Epithelial cell of proximal tubule (primary cell): ENCODE measurements around the gene CSRNP2. TPM values are rescaled to one million over a fixed set of nuclear protein-coding genes. Genes with fewer than 3 reads are reported as not detected.
"Not testable (repeated sequence)": the region's sequence is repeated elsewhere in the genome, so short reads cannot be mapped to it uniquely, and the experiment has no call there.

Experiments used
- DNase-seq: peaks from one replicate; pipeline ENCODE4 v3.0.0-alpha.2; 2011; ENCODE audit warnings: low read depth
- H3K4me3 ChIP-seq: 2 replicates; pipeline ENCODE4 v1.5.1; 2011; ENCODE audit warnings: low read depth, mild to moderate bottlenecking, low read length
- total RNA-seq: library from RNA; depleted of rRNA; stranded (reverse); fragments of >200 nt; gene quantifications from 2 replicates; pipeline ENCODE4 v1.2.3, GENCODE V29; 2015
- TF ChIP-seq, protein P1 (sequence below): conservative IDR thresholded peaks from 2 replicates; pipeline ENCODE4 v1.5.1; 2012; ENCODE audit warnings: low read depth, mild to moderate bottlenecking, low read length

Gene CSRNP2
- total RNA-seq, 1 donor from 2014 or later, result 25.1 TPM

- no peak for DNase-seq
- TF ChIP-seq, protein P1, sequence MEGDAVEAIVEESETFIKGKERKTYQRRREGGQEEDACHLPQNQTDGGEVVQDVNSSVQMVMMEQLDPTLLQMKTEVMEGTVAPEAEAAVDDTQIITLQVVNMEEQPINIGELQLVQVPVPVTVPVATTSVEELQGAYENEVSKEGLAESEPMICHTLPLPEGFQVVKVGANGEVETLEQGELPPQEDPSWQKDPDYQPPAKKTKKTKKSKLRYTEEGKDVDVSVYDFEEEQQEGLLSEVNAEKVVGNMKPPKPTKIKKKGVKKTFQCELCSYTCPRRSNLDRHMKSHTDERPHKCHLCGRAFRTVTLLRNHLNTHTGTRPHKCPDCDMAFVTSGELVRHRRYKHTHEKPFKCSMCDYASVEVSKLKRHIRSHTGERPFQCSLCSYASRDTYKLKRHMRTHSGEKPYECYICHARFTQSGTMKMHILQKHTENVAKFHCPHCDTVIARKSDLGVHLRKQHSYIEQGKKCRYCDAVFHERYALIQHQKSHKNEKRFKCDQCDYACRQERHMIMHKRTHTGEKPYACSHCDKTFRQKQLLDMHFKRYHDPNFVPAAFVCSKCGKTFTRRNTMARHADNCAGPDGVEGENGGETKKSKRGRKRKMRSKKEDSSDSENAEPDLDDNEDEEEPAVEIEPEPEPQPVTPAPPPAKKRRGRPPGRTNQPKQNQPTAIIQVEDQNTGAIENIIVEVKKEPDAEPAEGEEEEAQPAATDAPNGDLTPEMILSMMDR, result no peak
- peak overlapping the region; percentile 81 for H3K4me3 ChIP-seq
Observed at GRCh38 chr12:51023625-51024382, 59.6 kb downstream of the CSRNP2 start.

DNA sequence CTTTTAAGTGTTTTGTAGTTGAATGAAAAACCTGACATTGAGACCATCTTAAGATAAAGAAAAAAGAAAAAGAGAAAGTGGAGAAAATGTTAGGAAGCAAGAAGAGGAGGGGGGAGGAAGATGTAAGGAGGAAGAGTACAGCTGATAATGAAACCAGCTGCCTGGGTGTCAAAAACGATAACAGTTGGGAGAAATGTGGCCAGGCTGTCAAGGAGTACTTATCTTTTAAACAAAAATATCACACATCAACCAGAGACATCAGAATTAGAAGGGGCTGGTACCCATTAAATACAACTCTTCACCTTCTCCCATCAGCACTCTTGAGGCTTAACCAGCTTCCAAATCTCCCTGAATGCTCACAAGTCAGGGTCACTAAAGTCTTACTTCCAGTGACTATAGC lies 61.7 kb downstream of the CSRNP2 start:
- TF ChIP-seq, protein P1, result no peak
- no peak overlapping the region for H3K4me3 ChIP-seq
- no peak for DNase-seq

GRCh38 chr12:51020448-51021182 lies 62.8 kb downstream of the CSRNP2 start:
- DNase-seq, result no peak
- TF ChIP-seq, protein P1, result no peak
- H3K4me3 ChIP-seq, result no peak overlapping the region

GRCh38 chr12:51019927-51020326 lies 63.5 kb downstream of the CSRNP2 start:
- no peak for DNase-seq
- TF ChIP-seq, protein P1, result no peak
- H3K4me3 ChIP-seq, result no peak overlapping the region

DNA sequence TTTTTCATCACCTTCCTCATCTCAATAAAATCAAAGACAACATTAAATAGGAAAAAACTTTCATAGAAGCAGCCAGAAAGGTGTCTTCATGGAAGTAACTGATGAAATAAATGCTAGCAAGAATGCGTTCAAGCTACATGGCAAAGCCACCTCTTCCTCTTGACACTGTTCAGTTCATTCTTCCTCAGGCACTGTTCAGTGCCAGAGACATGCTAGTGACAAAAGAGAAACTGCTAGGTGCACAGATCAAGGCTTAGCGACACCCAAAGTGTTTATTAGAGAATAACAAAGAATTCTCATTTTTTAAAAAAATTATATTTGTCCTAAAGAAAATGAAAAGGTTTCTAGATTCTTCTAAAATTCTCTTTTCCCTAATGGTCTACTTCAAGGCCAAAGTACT lies 64.4 kb downstream of the CSRNP2 start:
- no peak overlapping the region for H3K4me3 ChIP-seq
- no peak for DNase-seq
- TF ChIP-seq, protein P1, result no peak

GRCh38 chr12:51017452-51017851 lies 65.9 kb downstream of the CSRNP2 start:
- no peak overlapping the region for H3K4me3 ChIP-seq
- DNase-seq, result no peak
- TF ChIP-seq, protein P1, result no peak

DNA sequence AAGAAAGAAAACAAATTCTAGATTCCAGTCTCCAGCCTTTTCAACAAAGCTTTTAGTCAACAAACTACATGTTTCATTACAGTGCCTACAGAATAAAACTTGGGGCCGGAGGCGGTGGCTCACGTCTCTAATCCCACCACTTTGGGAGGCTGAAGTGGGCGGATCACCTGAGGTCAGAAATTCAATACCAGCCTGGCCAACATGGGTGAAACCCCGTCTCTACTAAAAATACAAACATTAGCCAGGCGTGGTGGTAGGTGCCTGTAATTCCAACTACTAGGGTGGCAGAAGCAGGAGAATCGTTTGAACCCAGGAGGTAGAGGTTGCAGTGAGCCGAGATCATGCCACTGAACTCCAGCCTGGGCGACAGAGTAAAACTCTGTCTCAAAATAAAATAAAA lies 68.9 kb downstream of the CSRNP2 start:
- not testable (repeated sequence) for H3K4me3 ChIP-seq, DNase-seq
